Suprapubic skin (tissue), 4 donors: ENCODE data around the gene RPUSD3. TPM values are rescaled to one million over a fixed set of nuclear protein-coding genes. Genes with fewer than 3 reads are reported as not detected.
"Not testable (repeated sequence)": the region's sequence is repeated elsewhere in the genome, so short reads cannot be mapped to it uniquely, and the experiment has no call there.

Source experiments
- DNase-seq, 2 donors: peaks; one replicate each; pipeline ENCODE4 v3.0.0-alpha.2; 2019; ENCODE audit warnings: low spot score in 2 of 2
- H3K27ac ChIP-seq: fragments of 200-600 bp; sonication (generic); one replicate; pipeline ENCODE4 v1.5.1; 2019
- H3K27me3 ChIP-seq: fragments of 200-600 bp; sonication (generic); one replicate; pipeline ENCODE4 v1.5.1; 2019
- H3K36me3 ChIP-seq: fragments of 200-600 bp; sonication (generic); one replicate; pipeline ENCODE4 v1.5.1; 2019
- H3K4me1 ChIP-seq: fragments of 200-600 bp; sonication (generic); one replicate; pipeline ENCODE4 v1.5.1; 2019
- H3K4me3 ChIP-seq: fragments of 200-600 bp; sonication (generic); one replicate; pipeline ENCODE4 v1.5.1; 2019; ENCODE audit warnings: mild to moderate bottlenecking
- H3K9me3 ChIP-seq: fragments of 200-600 bp; sonication (generic); one replicate; pipeline ENCODE4 v1.5.1; 2019
- CTCF ChIP-seq, 2 donors: fragments of 200-600 bp in 1 of 2; fragments of 450-650 bp in 1 of 2; sonication (generic) in 1 of 2; IDR thresholded peaks; one replicate each; pipeline ENCODE4 v1.5.1; 2016 to 2019; ENCODE audit warnings: antibody characterized with exemption in 2 of 2, mild to moderate bottlenecking in 1 of 2, moderate library complexity in 1 of 2
- EP300 ChIP-seq: sonication (generic); formaldehyde crosslinking; IDR thresholded peaks from one replicate; pipeline ENCODE4 v1.6.1; 2017; ENCODE audit warnings: antibody characterized with exemption
- POLR2A ChIP-seq, 2 donors: fragments of 450-650 bp; IDR thresholded peaks; one replicate each; pipeline ENCODE4 v1.6.1; 2017; ENCODE audit warnings: antibody characterized with exemption in 2 of 2, mild to moderate bottlenecking in 2 of 2, moderate library complexity in 2 of 2
- POLR2AphosphoS5 ChIP-seq, 3 donors: sonication (generic); formaldehyde crosslinking; IDR thresholded peaks; one replicate each; pipeline ENCODE4 v1.6.1; 2017; ENCODE audit warnings: antibody characterized with exemption in 3 of 3
- WGBS: methylation state at CpG from one replicate; pipeline ENCODE4 v1.1.5; 2018; 5-methylcytosine and 5-hydroxymethylcytosine counted together
- total RNA-seq, 4 donors: library from RNA; depleted of rRNA; stranded (reverse); fragments of >200 nt; gene quantifications; one replicate each; pipeline ENCODE4 v1.1.0, GENCODE V29; 2016

RPUSD3 gene
- total RNA-seq, 4 donors from 2014 or later = 34.8 to 46.5 (median 42.1) TPM

DNA sequence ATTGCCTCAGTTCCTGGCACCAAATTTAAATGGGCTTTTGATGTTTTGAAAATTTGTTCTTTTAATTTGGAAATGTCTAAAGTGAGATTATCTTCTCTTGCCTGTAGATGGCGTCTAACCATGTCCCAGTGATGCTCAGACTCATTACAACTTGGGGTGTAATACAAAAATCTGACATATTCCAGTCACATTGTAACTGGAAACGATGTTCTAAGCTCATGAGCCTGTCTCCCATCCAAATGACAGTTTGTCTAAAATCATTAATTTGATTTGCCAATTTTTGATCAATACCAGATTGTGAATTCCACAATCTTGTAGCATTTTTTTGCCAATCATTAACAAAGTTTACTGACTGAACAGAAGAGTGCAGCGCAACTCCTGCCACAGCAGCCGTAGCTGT is 5.1 kb upstream of the RPUSD3 start:
- 32% methylated on average over 4 of the region's 4 CpGs for WGBS
- TF ChIP-seq CTCF (IDR thresholded peaks at IDR 0.05) (peak; percentile 42 to 43), POLR2AphosphoS5 (IDR thresholded peaks at IDR 0.05) (peak in 1 of 3 donors; percentile 17)
- H3K4me3 ChIP-seq, DNase-seq, H3K27me3 ChIP-seq, H3K36me3 ChIP-seq, H3K9me3 ChIP-seq: not testable (repeated sequence)
- Histone ChIP-seq H3K27ac (peak overlapping the region; percentile 51), H3K4me1 (peaks cover 30% of the 10 kb centered on the region)

DNA sequence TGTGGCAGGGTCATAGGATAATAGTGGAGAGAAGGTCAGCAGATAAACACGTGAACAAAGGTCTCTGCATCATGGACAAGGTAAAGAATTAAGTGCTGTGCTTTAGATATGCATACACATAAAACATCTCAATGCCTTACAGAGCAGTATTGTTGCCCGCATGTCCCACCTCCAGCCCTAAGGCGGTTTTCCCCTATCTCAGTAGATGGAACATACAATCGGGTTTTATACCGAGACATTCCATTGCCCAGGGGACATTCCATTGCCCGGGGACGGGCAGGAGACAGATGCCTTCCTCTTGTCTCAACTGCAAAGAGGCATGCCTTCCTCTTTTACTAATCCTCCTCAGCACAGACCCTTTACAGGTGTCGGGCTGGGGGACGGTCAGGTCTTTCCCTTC is 4.1 kb upstream of the RPUSD3 start:
- not testable (repeated sequence) for H3K27me3 ChIP-seq, H3K27ac ChIP-seq, H3K9me3 ChIP-seq, DNase-seq, H3K4me3 ChIP-seq, H3K36me3 ChIP-seq
- peaks cover 30% of the 10 kb centered on the region for H3K4me1 ChIP-seq
- 39% methylated on average over 7 of the region's 9 CpGs for WGBS

- H3K4me3 ChIP-seq = no peak overlapping the region
- no peaks in the 10 kb centered on the region for H3K9me3 ChIP-seq
- DNase-seq = no peak
- TF ChIP-seq POLR2A (IDR thresholded peaks at IDR 0.05) = no peak
- TF ChIP-seq CTCF (IDR thresholded peaks at IDR 0.05) = no peak
- no peak for TF ChIP-seq EP300
- TF ChIP-seq POLR2AphosphoS5 (IDR thresholded peaks at IDR 0.05) = no peak
- no peaks in the 10 kb centered on the region for H3K27me3 ChIP-seq
- peaks cover 2% of the 10 kb centered on the region for H3K36me3 ChIP-seq
- WGBS = 100% methylated on average over 3 of the region's 6 CpGs
- H3K4me1 ChIP-seq = peaks cover 24% of the 10 kb centered on the region
- H3K27ac ChIP-seq = no peak overlapping the region
Observed at GRCh38 chr3:9846931-9847488, 3.2 kb upstream of the RPUSD3 start.

DNA sequence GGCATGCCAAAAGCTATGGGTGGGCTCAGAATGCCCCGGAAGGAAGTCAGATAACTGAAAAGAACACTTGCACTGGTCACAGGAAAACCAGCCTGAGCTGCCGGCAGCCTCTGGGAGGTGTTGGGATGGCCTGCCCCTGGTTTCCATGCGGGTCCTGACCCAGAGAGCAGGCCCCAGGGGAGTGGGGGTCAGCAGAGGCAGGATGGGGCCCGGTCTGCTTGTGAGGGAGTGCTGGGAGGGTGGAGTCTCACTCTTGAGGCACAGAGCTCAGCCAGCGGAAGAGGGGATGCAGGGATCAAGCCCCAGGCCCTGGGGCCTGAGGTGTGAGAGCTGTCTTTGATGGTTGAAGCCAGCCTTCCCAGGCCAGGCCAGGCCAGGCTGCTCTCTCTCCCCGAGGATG is 2.4 kb upstream of the RPUSD3 start:
- no peak for DNase-seq
- Histone ChIP-seq H3K36me3 (peaks cover 9% of the 10 kb centered on the region), H3K4me1 (peaks cover 17% of the 10 kb centered on the region), H3K9me3 (no peaks in the 10 kb centered on the region), H3K4me3 (no peak overlapping the region), H3K27ac (no peak overlapping the region), H3K27me3 (no peaks in the 10 kb centered on the region)
- 81% methylated on average over 6 of the region's 6 CpGs for WGBS
- no peak for TF ChIP-seq EP300

DNA sequence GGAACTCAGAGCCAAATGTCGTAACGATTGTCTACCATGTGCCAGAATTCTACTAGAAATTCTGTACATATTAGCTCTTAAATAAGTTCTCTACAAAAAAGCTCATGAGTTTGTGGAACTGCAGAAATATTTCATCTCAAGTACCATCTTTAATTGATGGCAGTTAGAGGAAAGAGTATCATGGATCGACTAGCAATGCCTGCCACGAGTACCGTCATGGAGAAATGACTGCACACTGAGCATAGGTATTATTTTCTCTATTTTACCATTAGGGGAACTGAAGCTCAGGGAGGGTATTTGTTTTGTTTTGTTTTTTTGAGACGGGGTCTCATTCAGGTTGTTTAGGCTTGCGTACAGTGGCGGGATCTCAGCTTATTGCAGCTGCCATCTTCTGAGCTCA is 2.8 kb downstream of the RPUSD3 start:
- H3K9me3 ChIP-seq = no peaks in the 10 kb centered on the region
- H3K4me3 ChIP-seq = no peak overlapping the region
- no peaks in the 10 kb centered on the region for H3K27me3 ChIP-seq
- H3K27ac ChIP-seq = no peak overlapping the region
- 91% methylated on average over 8 of the region's 8 CpGs for WGBS
- H3K4me1 ChIP-seq = peaks cover 11% of the 10 kb centered on the region
- peaks cover 44% of the 10 kb centered on the region for H3K36me3 ChIP-seq
- TF ChIP-seq CTCF (IDR thresholded peaks at IDR 0.05) (no peak), EP300 (no peak), POLR2A (IDR thresholded peaks at IDR 0.05) (no peak), POLR2AphosphoS5 (IDR thresholded peaks at IDR 0.05) (no peak)
- DNase-seq = no peak

- no peaks in the 10 kb centered on the region for H3K27me3 ChIP-seq
- H3K27ac ChIP-seq = no peak overlapping the region
- peaks cover 64% of the 10 kb centered on the region for H3K36me3 ChIP-seq
- no peak overlapping the region for H3K4me3 ChIP-seq
- TF ChIP-seq POLR2AphosphoS5 (IDR thresholded peaks at IDR 0.05) (no peak), EP300 (no peak), POLR2A (IDR thresholded peaks at IDR 0.05) (no peak), CTCF (IDR thresholded peaks at IDR 0.05) (no peak)
- H3K9me3 ChIP-seq = no peaks in the 10 kb centered on the region
- WGBS = 63% methylated on average over 2 of the region's 4 CpGs
- DNase-seq = no peak
- peaks cover 6% of the 10 kb centered on the region for H3K4me1 ChIP-seq
Observed at GRCh38 chr3:9838856-9839255, 5.0 kb downstream of the RPUSD3 start.
